Erythroblast (primary cell): ENCODE results near the gene TNP1.

Source experiments
- GATA1 ChIP-seq: IDR thresholded peaks from 2 replicates; pipeline ENCODE4 v1.6.1; 2011; ENCODE audit warnings: low read depth, mild to moderate bottlenecking, control low read depth, low read length, moderate library complexity
- POLR2A ChIP-seq: IDR thresholded peaks from 2 replicates; pipeline ENCODE4 v1.6.1; 2011; ENCODE audit warnings: mild to moderate bottlenecking, low read length

DNA sequence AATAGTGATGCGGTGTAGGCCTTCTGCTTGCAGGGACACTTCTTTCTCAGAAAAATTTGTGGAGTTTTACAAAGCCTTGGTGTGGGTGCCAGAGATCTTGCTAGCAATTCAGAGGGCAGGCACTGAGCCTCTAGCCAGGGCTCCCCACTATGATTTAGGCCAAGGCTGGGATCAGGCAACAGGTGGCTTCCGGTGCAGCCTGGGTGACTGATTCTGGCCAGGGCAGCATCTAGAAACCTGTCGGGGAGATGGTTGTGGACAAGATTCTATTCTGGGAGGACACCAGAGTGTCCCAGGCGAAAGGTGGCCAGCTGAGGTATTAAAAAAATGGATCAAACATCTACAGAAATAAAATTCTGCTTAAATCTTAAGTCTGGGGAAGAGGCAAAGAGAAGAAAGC is 21.5 kb upstream of the TNP1 start:
- TF ChIP-seq POLR2A, result no peak
- TF ChIP-seq GATA1, result no peak
